PC-9 (cell line): ENCODE measurements around the gene OBI1. TPM values are rescaled to one million over a fixed set of nuclear protein-coding genes. Genes with fewer than 3 reads are reported as not detected.

Source experiments
- BruUV-seq: library from RNA; stranded (reverse); fragments of 400-500 nt; replicated peaks from 2 replicates; lab custom pipeline; 2021; lab: Mats Ljungman, UMichigan
- CTCF ChIA-PET: fragments of 300-600 bp; sonication (Branson Sonifier 250); formaldehyde crosslinking; loops from one replicate; lab custom pipeline; 2022; ENCODE audit warnings: antibody characterized with exemption; lab: Charles Lee
- POLR2A ChIA-PET: fragments of 300-600 bp; sonication (Branson Sonifier 250); formaldehyde crosslinking; loops from one replicate; lab custom pipeline; 2022; ENCODE audit warnings: antibody characterized with exemption; ENCODE audit not compliant: unreplicated experiment; lab: Charles Lee
- DNase-seq, 2 experiments: peaks; one replicate each; pipeline versions ENCODE4 v3.0.0 to v3.0.0-alpha.2; 2015 to 2022; ENCODE audit warnings: mixed read lengths in 1 of 2
- H2AFZ ChIP-seq: fragments of 200-600 bp; sonication (generic); 2 replicates; pipeline ENCODE4 v1.8.1; 2017; ENCODE audit warnings: antibody characterized with exemption
- H3F3A ChIP-seq: fragments of 200-600 bp; sonication (generic); 2 replicates; pipeline ENCODE4 v1.8.1; 2017; ENCODE audit warnings: antibody characterized with exemption, mild to moderate bottlenecking, low read depth; ENCODE audit not compliant: insufficient read depth
- H3K27ac ChIP-seq: fragments of 200-600 bp; sonication (generic); 2 replicates; pipeline ENCODE4 v1.6.1; 2016; ENCODE audit warnings: mixed run types
- H3K27me3 ChIP-seq: fragments of 200-600 bp; sonication (generic); 2 replicates; pipeline ENCODE4 v1.6.1; 2016; ENCODE audit warnings: low read depth, mixed run types; ENCODE audit not compliant: insufficient read depth
- H3K36me3 ChIP-seq: fragments of 200-600 bp; sonication (generic); 2 replicates; pipeline ENCODE4 v1.6.1; 2016; ENCODE audit warnings: low read depth, mixed run types
- H3K4me1 ChIP-seq: fragments of 200-600 bp; sonication (generic); replicated peaks from 2 replicates; pipeline ENCODE4 v1.6.1; 2016; ENCODE audit warnings: mixed run types; ENCODE audit not compliant: insufficient read depth
- H3K4me2 ChIP-seq: fragments of 200-600 bp; sonication (generic); 2 replicates; pipeline ENCODE4 v1.6.1; 2017; ENCODE audit warnings: mixed run types
- H3K4me3 ChIP-seq: fragments of 200-600 bp; sonication (generic); 2 replicates; pipeline ENCODE4 v1.6.1; 2016; ENCODE audit warnings: mixed run types
- H3K79me2 ChIP-seq: fragments of 200-600 bp; sonication (generic); 2 replicates; pipeline ENCODE4 v1.6.1; 2017; ENCODE audit warnings: low read depth, mixed run types
- H3K9me2 ChIP-seq: fragments of 200-600 bp; sonication (generic); 2 replicates; pipeline ENCODE4 v1.8.1; 2017; ENCODE audit warnings: mild to moderate bottlenecking; ENCODE audit not compliant: insufficient read depth
- H3K9me3 ChIP-seq: fragments of 200-600 bp; sonication (generic); 2 replicates; pipeline ENCODE4 v1.8.1; 2016; ENCODE audit warnings: low read depth; ENCODE audit not compliant: insufficient read depth
- H4K20me1 ChIP-seq: fragments of 200-600 bp; sonication (generic); 2 replicates; pipeline ENCODE4 v1.8.1; 2017; ENCODE audit not compliant: insufficient read depth
- CTCF ChIP-seq: fragments of 200-600 bp; sonication (generic); conservative IDR thresholded peaks from 2 replicates; pipeline ENCODE4 v1.6.1; 2017; ENCODE audit warnings: mixed run types, antibody characterized with exemption, mild to moderate bottlenecking, moderate library complexity
- EZH2 ChIP-seq: fragments of 200-600 bp; sonication (generic); IDR thresholded peaks from 2 replicates; pipeline ENCODE4 v1.8.0; 2017; ENCODE audit warnings: antibody characterized with exemption, low read depth
- intact Hi-C: fragments of 100-400 bp; cut with micrococcal nuclease; formaldehyde crosslinking; loops from one replicate; pipeline ENCODE4 v1.10.0; 2022; ENCODE audit not compliant: unreplicated experiment
- total RNA-seq: library from RNA; stranded (reverse); gene quantifications from 2 replicates; pipeline ENCODE4 v1.2.3, GENCODE V29; 2021

Gene OBI1
- total RNA-seq, 1 experiment from 2014 or later = 11.9 TPM

- BruUV-seq = no TSS peak
- intact Hi-C loops = no loop called here
Measured at GRCh38 chr13:78572459-78572858, 86.5 kb downstream of the OBI1 start.

GRCh38 chr13:78569029-78569428, 89.9 kb downstream of the OBI1 start:
- Histone ChIP-seq H3K27me3 (no peaks in the 10 kb centered on the region), H3K79me2 (no peaks in the 10 kb centered on the region), H3K36me3 (no peaks in the 10 kb centered on the region), H3F3A (no peaks in the 10 kb centered on the region), H3K4me2 (no peak overlapping the region), H2AFZ (no peak overlapping the region), H3K9me3 (no peaks in the 10 kb centered on the region), H4K20me1 (no peaks in the 10 kb centered on the region), H3K4me3 (no peak overlapping the region), H3K9me2 (no peaks in the 10 kb centered on the region; the same call in 1 of the 2 replicates), H3K27ac (no peak overlapping the region), H3K4me1 (no peaks in the 10 kb centered on the region)
- ChIA-PET POLR2A (no interaction called here), CTCF (no interaction called here)
- no TSS peak for BruUV-seq
- intact Hi-C loops = no loop called here
- no peak for DNase-seq
- TF ChIP-seq CTCF = no peak
- no peak for TF ChIP-seq EZH2

More at GRCh38 chr13:78572459-78572858, 86.5 kb downstream of the OBI1 start:
- Histone ChIP-seq H3K27me3 (no peaks in the 10 kb centered on the region), H2AFZ (no peak overlapping the region), H3K79me2 (no peaks in the 10 kb centered on the region), H3K4me1 (no peaks in the 10 kb centered on the region), H3F3A (no peaks in the 10 kb centered on the region), H3K9me3 (no peaks in the 10 kb centered on the region), H3K4me2 (no peak overlapping the region), H3K4me3 (no peak overlapping the region), H3K27ac (no peak overlapping the region), H4K20me1 (no peaks in the 10 kb centered on the region; the same call in 1 of the 2 replicates), H3K9me2 (no peaks in the 10 kb centered on the region; the same call in 1 of the 2 replicates), H3K36me3 (no peaks in the 10 kb centered on the region)
- TF ChIP-seq CTCF (no peak), EZH2 (no peak)
- DNase-seq = no peak
- ChIA-PET CTCF (no interaction called here), POLR2A (no interaction called here)

- H4K20me1 ChIP-seq = no peaks in the 10 kb centered on the region
- no peak overlapping the region for H3K4me2 ChIP-seq
- H3K27ac ChIP-seq = no peak overlapping the region
- intact Hi-C loops = no loop called here
- DNase-seq = no peak
- H3K79me2 ChIP-seq = no peaks in the 10 kb centered on the region
- no peak overlapping the region for H2AFZ ChIP-seq
- BruUV-seq = no TSS peak
- no peaks in the 10 kb centered on the region for H3K36me3 ChIP-seq
- no peaks in the 10 kb centered on the region for H3K9me3 ChIP-seq
- CTCF ChIA-PET = no interaction called here
- H3K4me1 ChIP-seq = no peaks in the 10 kb centered on the region
- no peaks in the 10 kb centered on the region for H3F3A ChIP-seq
- no peak for TF ChIP-seq EZH2
- H3K27me3 ChIP-seq = no peaks in the 10 kb centered on the region
- H3K4me3 ChIP-seq = no peak overlapping the region
- no peaks in the 10 kb centered on the region; the same call in 1 of the 2 replicates for H3K9me2 ChIP-seq
- POLR2A ChIA-PET = no interaction called here
Measured at GRCh38 chr13:78566631-78567030, 92.3 kb downstream of the OBI1 start.

Other genes with a start within 250 kb of the OBI1 start
- not detected in 2 replicates for gene POU4F1, start 55.6 kb downstream of the OBI1 start, total RNA-seq